Ovary (tissue), 3 donors: Measurements from ENCODE around the gene PAK5.

Experiments used
- CTCF ChIP-seq, 3 donors: fragments of 450-650 bp in 2 of 3; fragments of 200-600 bp in 1 of 3; IDR thresholded peaks; one replicate each; pipeline versions ENCODE4 v1.5.1 to v1.8.0; 2016 to 2022; ENCODE audit warnings: antibody characterized with exemption in 3 of 3, mild to moderate bottlenecking in 1 of 3
- EP300 ChIP-seq: sonication (generic); formaldehyde crosslinking; IDR thresholded peaks from one replicate; pipeline ENCODE4 v1.6.1; 2017; ENCODE audit warnings: antibody characterized with exemption
- POLR2A ChIP-seq: fragments of 450-650 bp; IDR thresholded peaks from one replicate; pipeline ENCODE4 v1.6.1; 2017; ENCODE audit warnings: antibody characterized with exemption, mild to moderate bottlenecking, moderate library complexity
- donor health status: DM: no; HTN: no; CAD: no.

GRCh38 chr20:9520086-9520485 lies 318.8 kb downstream of the PAK5 start:
- TF ChIP-seq CTCF (IDR thresholded peaks at IDR 0.05): no peak
- no peak for TF ChIP-seq POLR2A
- no peak for TF ChIP-seq EP300
